NCI-H1436 (cell line): ENCODE data around the gene C2orf72.

Source experiments
- DNase-seq: peaks from one replicate; lab custom pipeline; 2025; lab: John Stamatoyannopoulos, UW

The C2orf72 gene

DNA sequence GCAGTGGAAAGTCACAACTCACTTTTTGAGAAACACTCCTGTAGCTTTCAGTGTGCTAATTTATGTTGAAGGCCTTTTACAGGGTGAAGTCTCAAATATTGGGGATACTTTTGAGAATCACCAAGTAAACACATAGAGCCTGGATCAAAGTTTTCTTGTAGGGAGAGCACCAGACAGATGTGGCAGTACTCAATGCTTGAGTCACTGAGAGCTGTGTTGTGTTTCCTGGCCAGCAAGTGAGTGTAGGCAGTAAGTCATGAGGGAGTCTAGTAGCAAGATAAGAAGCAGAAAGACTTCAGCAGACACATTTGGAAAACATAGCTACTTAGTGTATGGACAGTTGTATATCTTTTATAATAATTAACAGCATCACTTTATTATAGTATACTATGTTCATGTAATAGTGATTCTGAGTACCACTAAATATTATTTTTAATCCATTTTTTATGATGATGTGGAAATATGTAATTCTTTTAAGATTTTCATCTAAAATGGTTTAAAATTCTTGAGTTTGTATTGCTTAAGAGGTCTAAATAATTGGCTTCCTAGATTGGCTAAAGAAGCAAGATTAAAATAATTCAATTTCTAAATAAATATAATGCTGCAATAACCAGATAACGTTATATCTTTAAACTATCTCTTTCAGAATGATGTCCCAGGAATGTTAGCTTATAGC, 32.2 kb downstream of the C2orf72 start:
- DNase-seq: no peak

DNA sequence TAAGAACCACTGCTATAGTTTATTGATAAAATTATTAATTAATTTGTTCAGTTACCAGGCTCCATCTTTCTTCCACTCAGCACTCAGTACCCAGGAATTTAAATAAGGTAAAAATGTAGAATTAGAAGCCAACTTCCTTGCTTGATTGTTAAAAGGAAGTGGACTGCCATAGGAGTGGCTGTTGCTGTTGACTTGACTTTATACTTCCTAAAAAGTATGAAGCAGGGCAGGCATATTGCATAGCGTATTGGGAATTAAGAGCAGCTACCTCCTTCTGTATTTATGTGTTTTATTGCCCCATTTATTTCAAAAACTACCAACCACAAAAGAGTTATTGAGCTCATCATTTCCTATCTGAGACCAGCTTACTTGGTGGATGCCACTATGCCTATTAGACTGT, 47.2 kb downstream of the C2orf72 start:
- no peak for DNase-seq

DNA sequence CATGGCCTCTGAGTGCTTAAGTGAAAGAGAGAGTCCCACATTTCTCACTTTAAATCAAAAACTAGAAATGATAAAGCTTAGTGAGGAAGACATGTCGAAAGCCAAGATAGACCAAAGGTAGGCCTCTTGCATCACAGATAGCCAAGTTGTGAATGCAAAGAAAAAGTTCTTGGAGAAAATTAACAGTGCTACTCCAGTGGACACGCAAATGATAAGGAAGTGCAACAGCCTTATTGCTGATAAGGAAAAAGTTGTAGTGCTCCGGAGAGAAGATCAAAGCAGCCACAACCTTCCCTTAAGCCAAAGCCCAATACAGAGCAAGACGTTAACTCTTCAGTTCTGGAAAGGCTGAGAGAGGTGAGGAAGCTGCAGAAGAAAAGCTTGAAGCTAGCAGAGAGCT, 51.4 kb downstream of the C2orf72 start:
- DNase-seq: no peak

DNA sequence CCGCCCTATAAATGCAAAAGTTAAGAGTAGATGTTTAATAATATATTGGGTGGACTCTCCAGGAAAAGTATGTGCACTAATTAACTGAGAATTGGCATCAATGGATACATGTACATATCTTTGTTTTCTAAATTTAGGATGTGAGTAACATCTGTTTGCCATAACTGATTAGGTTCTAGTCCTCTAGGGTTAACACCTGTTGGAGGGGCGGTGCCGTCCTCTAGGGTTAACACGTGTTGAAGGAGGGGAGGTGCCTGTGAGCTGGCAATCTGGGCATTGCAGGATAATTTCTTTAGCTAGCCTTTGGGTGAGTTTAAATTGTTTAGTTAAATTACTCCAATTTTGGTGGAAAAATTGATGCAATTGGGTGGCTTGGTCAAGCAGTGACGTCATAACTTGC, 56.6 kb downstream of the C2orf72 start:
- DNase-seq: no peak

DNA sequence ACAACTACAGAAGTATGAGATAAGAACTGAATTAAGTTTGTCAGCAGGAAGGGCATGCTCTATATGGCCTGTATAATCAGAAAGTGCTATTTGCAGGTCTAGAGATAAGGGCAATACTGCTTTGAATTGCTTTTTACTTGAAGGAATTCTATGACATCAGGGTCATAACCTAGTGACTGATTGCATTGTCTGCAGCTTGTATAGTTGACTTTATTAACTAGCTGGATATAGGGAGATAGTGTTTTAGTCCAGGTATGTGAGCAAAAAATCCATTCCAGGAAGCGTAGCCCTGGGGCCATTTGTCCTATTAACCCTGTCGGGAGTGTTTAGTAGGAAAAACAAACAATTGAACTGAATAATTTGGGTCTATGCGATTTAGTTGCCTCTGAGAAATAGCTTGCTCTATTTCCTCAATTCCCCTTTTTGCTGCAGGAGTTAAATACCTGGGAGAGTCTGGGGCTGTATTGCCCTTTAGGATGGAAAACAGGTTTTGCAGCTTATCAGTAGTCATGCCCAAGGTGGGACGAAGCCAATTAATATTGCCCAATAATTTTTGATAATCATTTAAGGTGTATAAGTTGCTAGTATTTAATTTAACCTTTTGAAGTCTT, 57.5 kb downstream of the C2orf72 start:
- DNase-seq: no peak
